GM21786 (cell line): Measurements from ENCODE around the gene EIF4E3.

ENCODE experiments used
- ATAC-seq: cut with Tn5 transposase; IDR thresholded peaks from one replicate; pipeline ENCODE4 v1.9.1; 2021; ENCODE audit not compliant: unreplicated experiment

The EIF4E3 gene

GRCh38 chr3:71651625-71652024 lies 73.6 kb downstream of the EIF4E3 start:
- no peak for ATAC-seq

GRCh38 chr3:71650372-71650771 lies 74.8 kb downstream of the EIF4E3 start:
- no peak for ATAC-seq

GRCh38 chr3:71649757-71650156 lies 75.4 kb downstream of the EIF4E3 start:
- ATAC-seq = no peak

GRCh38 chr3:71647751-71648150 lies 77.5 kb downstream of the EIF4E3 start:
- no peak for ATAC-seq

GRCh38 chr3:71646971-71647370 lies 78.2 kb downstream of the EIF4E3 start:
- no peak for ATAC-seq

- no peak for ATAC-seq
These were observed 80.1 kb downstream of the EIF4E3 start for GRCh38 chr3:71645140-71645539.

- no peak for ATAC-seq
These were observed 83.5 kb downstream of the EIF4E3 start for GRCh38 chr3:71641674-71642073.

GRCh38 chr3:71640331-71640983 lies 84.7 kb downstream of the EIF4E3 start:
- ATAC-seq = no peak

GRCh38 chr3:71636482-71636881 lies 88.7 kb downstream of the EIF4E3 start:
- ATAC-seq = no peak

GRCh38 chr3:71636001-71636400 lies 89.2 kb downstream of the EIF4E3 start:
- no peak for ATAC-seq

- no peak for ATAC-seq
These were observed 90.5 kb downstream of the EIF4E3 start for GRCh38 chr3:71634671-71635070.

GRCh38 chr3:71629711-71630110 lies 95.5 kb downstream of the EIF4E3 start:
- ATAC-seq = no peak

- ATAC-seq = no peak
These were observed 95.9 kb downstream of the EIF4E3 start for GRCh38 chr3:71629289-71629688.

- ATAC-seq = no peak
These were observed 96.7 kb downstream of the EIF4E3 start for GRCh38 chr3:71628522-71628921.

GRCh38 chr3:71625676-71626075 lies 99.5 kb downstream of the EIF4E3 start:
- no peak for ATAC-seq
